IPS-18a (cell line): Measurements from ENCODE around the gene NAALAD2.
"Not testable (repeated sequence)": the region's sequence is repeated elsewhere in the genome, so short reads cannot be mapped to it uniquely, and the experiment has no call there.

Source experiments
- H3K27ac ChIP-seq: one replicate; pipeline ENCODE4 v1.5.1; 2013; ENCODE audit warnings: low read length
- H3K27me3 ChIP-seq: one replicate; pipeline ENCODE4 v1.6.1; 2013; ENCODE audit warnings: mild to moderate bottlenecking, low read length; ENCODE audit not compliant: control insufficient read depth, insufficient read depth
- H3K36me3 ChIP-seq: one replicate; pipeline ENCODE4 v1.6.1; 2013; ENCODE audit warnings: low read depth, low read length; ENCODE audit not compliant: control insufficient read depth
- H3K4me1 ChIP-seq: one replicate; pipeline ENCODE4 v1.6.1; 2013; ENCODE audit warnings: low read depth, low read length; ENCODE audit not compliant: control insufficient read depth
- H3K4me3 ChIP-seq: one replicate; pipeline ENCODE4 v1.5.1; 2013; ENCODE audit warnings: low read length
- H3K9ac ChIP-seq: one replicate; pipeline ENCODE4 v1.6.1; 2013; ENCODE audit warnings: mild to moderate bottlenecking, low read length, moderate library complexity
- H3K9me3 ChIP-seq: one replicate; pipeline ENCODE4 v1.6.1; 2013; ENCODE audit warnings: low read depth, low read length; ENCODE audit not compliant: control insufficient read depth

The NAALAD2 gene

GRCh38 chr11:90134478-90135003 lies at the start of gene NAALAD2:
Gene NAALAD2 (plus strand): TSS chr11:90134663. CDS start chr11:90134759, 96 bp downstream.
- H3K9ac ChIP-seq: peak within 1 kb of the TSS; percentile 68
- H3K27me3 ChIP-seq: peaks cover 21% of the 10 kb centered on the region
- H3K4me3 ChIP-seq: peak within 1 kb of the TSS; percentile 86
- no peaks in the 10 kb centered on the region for H3K9me3 ChIP-seq
- H3K36me3 ChIP-seq: no peaks in the 10 kb centered on the region
- peaks cover 14% of the 10 kb centered on the region for H3K4me1 ChIP-seq
- no peak within 1 kb of the TSS for H3K27ac ChIP-seq

GRCh38 chr11:90085650-90086049 lies 48.8 kb upstream of the NAALAD2 start, which contains the start of gene UBTFL1:
Gene UBTFL1 (plus strand): TSS chr11:90085950. CDS start chr11:90085950, 0 bp downstream.
- H3K27ac ChIP-seq, H3K9me3 ChIP-seq, H3K4me3 ChIP-seq, H3K36me3 ChIP-seq, H3K9ac ChIP-seq, H3K4me1 ChIP-seq, H3K27me3 ChIP-seq: not testable (repeated sequence)

- not testable (repeated sequence) for H3K4me3 ChIP-seq, H3K4me1 ChIP-seq, H3K27ac ChIP-seq, H3K36me3 ChIP-seq, H3K9me3 ChIP-seq, H3K9ac ChIP-seq, H3K27me3 ChIP-seq
These were observed 45.7 kb upstream of the NAALAD2 start for GRCh38 chr11:90088731-90089130.

- H3K4me3 ChIP-seq, H3K36me3 ChIP-seq, H3K4me1 ChIP-seq, H3K27ac ChIP-seq, H3K9me3 ChIP-seq, H3K9ac ChIP-seq, H3K27me3 ChIP-seq: not testable (repeated sequence)
These were observed 39.1 kb upstream of the NAALAD2 start for GRCh38 chr11:90095230-90095924.

- H3K9ac ChIP-seq, H3K27me3 ChIP-seq, H3K4me1 ChIP-seq, H3K9me3 ChIP-seq, H3K36me3 ChIP-seq, H3K27ac ChIP-seq, H3K4me3 ChIP-seq: not testable (repeated sequence)
These were observed 36.2 kb upstream of the NAALAD2 start for GRCh38 chr11:90098261-90098660.

- Histone ChIP-seq H3K27ac (no peak overlapping the region), H3K36me3 (no peaks in the 10 kb centered on the region), H3K4me1 (no peaks in the 10 kb centered on the region), H3K9ac (no peak overlapping the region), H3K4me3 (no peak overlapping the region), H3K27me3 (no peaks in the 10 kb centered on the region), H3K9me3 (no peaks in the 10 kb centered on the region)
These were observed 34.0 kb upstream of the NAALAD2 start for GRCh38 chr11:90100431-90100830.

GRCh38 chr11:90113541-90113940 lies 20.9 kb upstream of the NAALAD2 start:
- Histone ChIP-seq H3K4me1 (no peaks in the 10 kb centered on the region), H3K27ac (no peak overlapping the region), H3K9ac (no peak overlapping the region), H3K27me3 (no peaks in the 10 kb centered on the region), H3K36me3 (no peaks in the 10 kb centered on the region), H3K9me3 (no peaks in the 10 kb centered on the region), H3K4me3 (no peak overlapping the region)

- Histone ChIP-seq H3K27ac (no peak overlapping the region), H3K9me3 (no peaks in the 10 kb centered on the region), H3K9ac (no peak overlapping the region), H3K36me3 (no peaks in the 10 kb centered on the region), H3K4me3 (no peak overlapping the region), H3K27me3 (no peaks in the 10 kb centered on the region), H3K4me1 (no peaks in the 10 kb centered on the region)
These were observed 14.3 kb upstream of the NAALAD2 start for GRCh38 chr11:90120191-90120590.

- Histone ChIP-seq H3K4me3 (no peak overlapping the region), H3K4me1 (no peaks in the 10 kb centered on the region), H3K36me3 (no peaks in the 10 kb centered on the region), H3K9ac (no peak overlapping the region), H3K9me3 (no peaks in the 10 kb centered on the region), H3K27me3 (no peaks in the 10 kb centered on the region), H3K27ac (no peak overlapping the region)
These were observed 10.1 kb upstream of the NAALAD2 start for GRCh38 chr11:90124371-90124770.

- H3K27me3 ChIP-seq: no peaks in the 10 kb centered on the region
- no peaks in the 10 kb centered on the region for H3K36me3 ChIP-seq
- H3K27ac ChIP-seq: no peak overlapping the region
- H3K9ac ChIP-seq: no peak overlapping the region
- no peaks in the 10 kb centered on the region for H3K9me3 ChIP-seq
- no peak overlapping the region for H3K4me3 ChIP-seq
- H3K4me1 ChIP-seq: no peaks in the 10 kb centered on the region
These were observed 9.5 kb upstream of the NAALAD2 start for GRCh38 chr11:90124946-90125345.

- Histone ChIP-seq H3K4me3 (peak overlapping the region; percentile 86), H3K27me3 (peaks cover 21% of the 10 kb centered on the region)
These were observed 644 bp upstream of the NAALAD2 start for GRCh38 chr11:90133560-90134477.

More at GRCh38 chr11:90133560-90134477, 644 bp upstream of the NAALAD2 start:
- H3K36me3 ChIP-seq: no peaks in the 10 kb centered on the region
- H3K9ac ChIP-seq: peak overlapping the region; percentile 68
- peaks cover 14% of the 10 kb centered on the region for H3K4me1 ChIP-seq
- H3K27ac ChIP-seq: no peak overlapping the region
- no peaks in the 10 kb centered on the region for H3K9me3 ChIP-seq
